Mesodermal cell (in vitro differentiated cells): ENCODE results near the gene LRCOL1.

Experiments
- H3K27ac ChIP-seq: 2 replicates; pipeline ENCODE4 v1.7.0; 2013; ENCODE audit warnings: mild to moderate bottlenecking, low read depth, low read length, moderate library complexity; ENCODE audit not compliant: severe bottlenecking
- H3K36me3 ChIP-seq: 2 replicates; pipeline ENCODE4 v1.7.1; 2013; ENCODE audit warnings: mild to moderate bottlenecking, low read length, moderate library complexity; ENCODE audit not compliant: control insufficient read depth, insufficient read depth
- H3K4me1 ChIP-seq: one replicate; pipeline ENCODE4 v1.7.1; 2013; ENCODE audit warnings: mild to moderate bottlenecking, low read length; ENCODE audit not compliant: insufficient read depth, control insufficient read depth, poor library complexity, severe bottlenecking
- H3K4me3 ChIP-seq: 2 replicates; pipeline ENCODE4 v1.7.0; 2013; ENCODE audit warnings: low read length, control low read depth, mild to moderate bottlenecking; ENCODE audit not compliant: insufficient read depth, poor library complexity, severe bottlenecking; ENCODE audit errors: extremely low read depth
- H3K9me3 ChIP-seq: 2 replicates; pipeline ENCODE4 v1.7.1; 2013; ENCODE audit warnings: mild to moderate bottlenecking, low read length, moderate library complexity; ENCODE audit not compliant: control insufficient read depth
- WGBS, 2 experiments: methylation state at CpG; one replicate each; pipeline ENCODE4 v1.1.5; 2013; ENCODE audit warnings: missing lambda C conversion rate in 2 of 2; ENCODE audit not compliant: insufficient coverage in 2 of 2; 5-methylcytosine and 5-hydroxymethylcytosine counted together

LRCOL1 gene

GRCh38 chr12:132634411-132634990, 24.1 kb upstream of the LRCOL1 start:
- Histone ChIP-seq H3K4me1 (no peaks in the 10 kb centered on the region), H3K4me3 (no peak overlapping the region), H3K27ac (no peak overlapping the region), H3K36me3 (peaks cover 85% of the 10 kb centered on the region), H3K9me3 (no peaks in the 10 kb centered on the region)
- 95% methylated on average over 20 to 21 of the region's 21 CpGs for WGBS, 2 experiments

GRCh38 chr12:132633901-132634300, 23.5 kb upstream of the LRCOL1 start:
- H3K27ac ChIP-seq = no peak overlapping the region
- 95 to 97% methylated on average over 8 to 10 of the region's 10 CpGs for WGBS, 2 experiments
- H3K4me3 ChIP-seq = no peak overlapping the region
- H3K9me3 ChIP-seq = no peaks in the 10 kb centered on the region
- H3K36me3 ChIP-seq = peaks cover 88% of the 10 kb centered on the region
- no peaks in the 10 kb centered on the region for H3K4me1 ChIP-seq

GRCh38 chr12:132633398-132633797, 23.0 kb upstream of the LRCOL1 start:
- H3K9me3 ChIP-seq = no peaks in the 10 kb centered on the region
- 97% methylated on average over 6 to 7 of the region's 8 CpGs for WGBS, 2 experiments
- H3K4me1 ChIP-seq = no peaks in the 10 kb centered on the region
- H3K36me3 ChIP-seq = peaks cover 93% of the 10 kb centered on the region
- no peak overlapping the region for H3K27ac ChIP-seq
- no peak overlapping the region for H3K4me3 ChIP-seq

- H3K27ac ChIP-seq = no peak overlapping the region
- no peaks in the 10 kb centered on the region for H3K9me3 ChIP-seq
- H3K4me3 ChIP-seq = no peak overlapping the region
- no peaks in the 10 kb centered on the region for H3K4me1 ChIP-seq
- 91 to 92% methylated on average over 15 to 17 of the region's 17 CpGs for WGBS, 2 experiments
- H3K36me3 ChIP-seq = peaks cover 93% of the 10 kb centered on the region
These were observed 22.3 kb upstream of the LRCOL1 start for GRCh38 chr12:132632521-132633228.

- Histone ChIP-seq H3K9me3 (no peaks in the 10 kb centered on the region), H3K36me3 (peaks cover 92% of the 10 kb centered on the region), H3K27ac (no peak overlapping the region), H3K4me1 (no peaks in the 10 kb centered on the region), H3K4me3 (no peak overlapping the region)
- 100% methylated on average over 6 to 8 of the region's 11 CpGs for WGBS, 2 experiments
These were observed 21.3 kb upstream of the LRCOL1 start for GRCh38 chr12:132631666-132632065.

GRCh38 chr12:132630672-132631071, 20.3 kb upstream of the LRCOL1 start:
- Histone ChIP-seq H3K4me3 (no peak overlapping the region), H3K36me3 (peaks cover 93% of the 10 kb centered on the region), H3K9me3 (no peaks in the 10 kb centered on the region), H3K27ac (no peak overlapping the region), H3K4me1 (no peaks in the 10 kb centered on the region)
- 95 to 99% methylated on average over 5 to 6 of the region's 6 CpGs for WGBS, 2 experiments

- H3K9me3 ChIP-seq = no peaks in the 10 kb centered on the region
- H3K36me3 ChIP-seq = peaks cover 92% of the 10 kb centered on the region
- H3K4me3 ChIP-seq = no peak overlapping the region
- H3K27ac ChIP-seq = no peak overlapping the region
- 90 to 100% methylated on average over 4 of the region's 6 CpGs for WGBS, 2 experiments
- no peaks in the 10 kb centered on the region for H3K4me1 ChIP-seq
These were observed 18.9 kb upstream of the LRCOL1 start for GRCh38 chr12:132629330-132629729.

- Histone ChIP-seq H3K4me3 (no peak overlapping the region), H3K9me3 (no peaks in the 10 kb centered on the region), H3K36me3 (peaks cover 69% of the 10 kb centered on the region), H3K27ac (no peak overlapping the region), H3K4me1 (no peaks in the 10 kb centered on the region)
- WGBS, 2 experiments = 96% methylated on average over 21 to 24 of the region's 24 CpGs
These were observed 15.5 kb upstream of the LRCOL1 start for GRCh38 chr12:132625731-132626430.

- peaks cover 62% of the 10 kb centered on the region for H3K36me3 ChIP-seq
- no peaks in the 10 kb centered on the region for H3K4me1 ChIP-seq
- WGBS, 2 experiments = 94 to 95% methylated on average over 30 to 31 of the region's 32 CpGs
- no peaks in the 10 kb centered on the region for H3K9me3 ChIP-seq
- no peak overlapping the region for H3K4me3 ChIP-seq
- H3K27ac ChIP-seq = no peak overlapping the region
These were observed 14.7 kb upstream of the LRCOL1 start for GRCh38 chr12:132624910-132625630.

GRCh38 chr12:132624186-132624855, 13.9 kb upstream of the LRCOL1 start:
- no peaks in the 10 kb centered on the region for H3K9me3 ChIP-seq
- H3K27ac ChIP-seq = no peak overlapping the region
- 94 to 96% methylated on average over 21 to 22 of the region's 22 CpGs for WGBS, 2 experiments
- H3K36me3 ChIP-seq = peaks cover 54% of the 10 kb centered on the region
- no peaks in the 10 kb centered on the region for H3K4me1 ChIP-seq
- no peak overlapping the region for H3K4me3 ChIP-seq
